HG03439 (cell line): Measurements from ENCODE around the gene FNBP1.

Experiments used
- ATAC-seq: cut with Tn5 transposase; IDR thresholded peaks from one replicate; pipeline ENCODE4 v1.9.1; 2021; ENCODE audit warnings: mild to moderate bottlenecking, moderate library complexity; ENCODE audit not compliant: unreplicated experiment

Gene FNBP1

GRCh38 chr9:129863059-129863690 lies 179.8 kb downstream of the FNBP1 start:
- no peak for ATAC-seq

GRCh38 chr9:129861447-129861827 lies 181.6 kb downstream of the FNBP1 start:
- ATAC-seq: no peak

GRCh38 chr9:129860653-129861446 lies 182.1 kb downstream of the FNBP1 start:
- ATAC-seq: no peak

- no peak for ATAC-seq
Measured at GRCh38 chr9:129858167-129858962, 184.6 kb downstream of the FNBP1 start.

GRCh38 chr9:129857207-129857606 lies 185.8 kb downstream of the FNBP1 start:
- no peak for ATAC-seq

- ATAC-seq: no peak
Measured at GRCh38 chr9:129854588-129855110, 188.3 kb downstream of the FNBP1 start.

GRCh38 chr9:129853614-129854013 lies 189.4 kb downstream of the FNBP1 start:
- ATAC-seq: no peak

- ATAC-seq: no peak
Measured at GRCh38 chr9:129852579-129852978, 190.4 kb downstream of the FNBP1 start.

GRCh38 chr9:129851821-129852220 lies 191.2 kb downstream of the FNBP1 start:
- ATAC-seq: no peak

- ATAC-seq: no peak
Measured at GRCh38 chr9:129850821-129851550, 192.0 kb downstream of the FNBP1 start.

GRCh38 chr9:129849901-129850300 lies 193.1 kb downstream of the FNBP1 start:
- ATAC-seq: no peak

- no peak for ATAC-seq
Measured at GRCh38 chr9:129848712-129849441, 194.1 kb downstream of the FNBP1 start.

- ATAC-seq: no peak
Measured at GRCh38 chr9:129845373-129845772, 197.6 kb downstream of the FNBP1 start.

- ATAC-seq: no peak
Measured at GRCh38 chr9:129841071-129841470, 201.9 kb downstream of the FNBP1 start.

- no peak for ATAC-seq
Measured at GRCh38 chr9:129840034-129840433, 203.0 kb downstream of the FNBP1 start.

GRCh38 chr9:129839324-129840023 lies 203.5 kb downstream of the FNBP1 start:
- ATAC-seq: no peak

GRCh38 chr9:129838707-129839259 lies 204.2 kb downstream of the FNBP1 start:
- no peak for ATAC-seq
